EH (cell line): ENCODE data around the gene WIZ.

Experiments
- DNase-seq: peaks from one replicate; pipeline ENCODE4 v3.0.0-alpha.2; 2015; ENCODE audit warnings: low read depth

The WIZ gene

DNA sequence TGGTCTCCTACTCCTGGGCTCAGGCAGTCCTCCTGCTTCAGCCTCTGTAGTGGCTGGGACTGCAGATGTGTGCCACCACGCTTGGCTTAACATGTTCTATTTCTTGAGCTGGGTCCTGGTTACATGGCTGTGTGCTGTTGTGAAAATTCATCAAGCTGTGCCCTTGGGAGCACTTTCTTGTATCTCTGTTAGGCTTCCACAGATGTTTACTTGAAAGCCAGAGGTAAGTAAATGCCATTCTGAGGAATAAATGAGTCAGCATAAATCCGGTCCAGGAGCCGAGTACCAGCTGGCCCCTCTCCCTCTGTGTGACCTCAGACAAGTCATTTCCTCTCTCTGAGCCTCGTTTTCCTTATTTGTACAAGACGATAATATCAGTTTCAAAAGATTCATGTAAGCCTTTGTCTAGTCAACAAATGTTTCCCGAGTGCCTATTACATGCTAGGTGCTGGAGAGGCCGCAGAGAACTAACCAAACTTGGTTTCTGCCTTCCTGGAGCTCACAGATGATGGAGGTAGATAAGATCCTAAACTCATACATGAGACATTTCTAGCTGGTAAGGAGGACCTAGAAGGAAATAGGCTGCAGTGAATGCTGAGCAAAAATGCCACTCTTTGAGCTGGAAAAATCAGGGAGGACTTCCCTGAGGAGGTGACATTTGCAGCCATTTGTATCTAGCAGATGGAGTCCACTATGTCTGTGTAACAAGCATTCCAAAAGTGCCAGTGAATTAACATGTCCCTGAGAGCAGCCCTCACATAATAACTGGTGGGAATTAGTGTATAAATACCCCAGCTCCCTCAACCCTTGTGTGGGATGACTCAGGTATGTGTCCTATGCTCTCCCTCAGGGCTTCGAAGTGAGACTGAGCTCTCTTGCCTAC is 17.3 kb upstream of the WIZ start:
- DNase-seq, result peak; percentile 50

DNA sequence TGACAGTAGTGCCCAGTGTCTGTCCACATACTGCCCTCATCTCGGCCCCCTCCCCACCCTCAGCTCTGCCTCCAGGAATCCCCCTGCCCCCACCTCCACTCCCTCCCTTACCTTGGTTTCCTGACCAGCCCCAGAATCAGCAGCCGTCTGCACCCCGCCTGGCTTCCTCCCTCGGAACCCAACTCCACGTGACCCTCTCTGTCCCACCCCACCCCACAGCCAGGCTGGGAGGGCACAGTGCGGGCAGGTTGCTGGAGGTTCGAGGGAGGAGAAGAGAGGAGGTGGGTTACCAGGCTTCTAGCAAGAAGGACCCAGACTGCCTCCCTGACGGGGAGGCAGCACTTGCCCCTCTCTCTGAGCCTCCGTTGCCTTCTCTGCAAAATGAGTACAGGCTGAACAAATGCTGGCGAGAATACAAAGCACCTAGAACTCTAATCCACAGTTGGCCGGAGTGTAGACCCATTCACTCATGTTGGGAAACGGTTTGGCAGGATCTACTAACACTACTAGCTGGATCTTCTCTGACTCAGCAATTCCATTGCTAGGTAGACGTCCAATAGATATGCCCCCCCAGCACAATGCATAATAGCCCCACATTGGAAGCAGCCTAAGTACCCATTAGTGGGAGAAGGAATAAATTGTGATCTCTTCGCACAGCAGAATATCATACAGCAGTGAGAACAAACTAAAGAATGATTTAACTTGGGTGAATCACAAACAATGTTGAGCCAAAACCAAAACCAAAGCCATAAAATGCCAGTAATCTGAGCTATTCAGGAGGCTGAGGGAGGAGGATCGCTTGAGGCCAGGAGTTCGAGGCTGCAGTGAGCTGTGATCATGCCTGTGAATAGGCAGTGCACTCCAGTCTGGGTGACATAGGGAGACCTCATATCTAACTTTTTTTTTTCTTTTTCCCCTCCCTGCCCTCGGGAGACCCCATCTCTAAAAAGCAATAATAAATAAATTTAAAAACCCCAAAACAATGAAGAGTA is 14.9 kb upstream of the WIZ start, which contains the start of gene RASAL3:
Gene RASAL3 (minus strand): TSS at position 151 of the 992 bp plus-strand sequence. CDS start 186 bp downstream, outside the sequence.
- DNase-seq, result no peak

GRCh38 chr19:15463861-15464371 is 14.2 kb upstream of the WIZ start:
- DNase-seq, result no peak

- DNase-seq, result no peak
Measured at GRCh38 chr19:15461694-15462093, 11.9 kb upstream of the WIZ start.

DNA sequence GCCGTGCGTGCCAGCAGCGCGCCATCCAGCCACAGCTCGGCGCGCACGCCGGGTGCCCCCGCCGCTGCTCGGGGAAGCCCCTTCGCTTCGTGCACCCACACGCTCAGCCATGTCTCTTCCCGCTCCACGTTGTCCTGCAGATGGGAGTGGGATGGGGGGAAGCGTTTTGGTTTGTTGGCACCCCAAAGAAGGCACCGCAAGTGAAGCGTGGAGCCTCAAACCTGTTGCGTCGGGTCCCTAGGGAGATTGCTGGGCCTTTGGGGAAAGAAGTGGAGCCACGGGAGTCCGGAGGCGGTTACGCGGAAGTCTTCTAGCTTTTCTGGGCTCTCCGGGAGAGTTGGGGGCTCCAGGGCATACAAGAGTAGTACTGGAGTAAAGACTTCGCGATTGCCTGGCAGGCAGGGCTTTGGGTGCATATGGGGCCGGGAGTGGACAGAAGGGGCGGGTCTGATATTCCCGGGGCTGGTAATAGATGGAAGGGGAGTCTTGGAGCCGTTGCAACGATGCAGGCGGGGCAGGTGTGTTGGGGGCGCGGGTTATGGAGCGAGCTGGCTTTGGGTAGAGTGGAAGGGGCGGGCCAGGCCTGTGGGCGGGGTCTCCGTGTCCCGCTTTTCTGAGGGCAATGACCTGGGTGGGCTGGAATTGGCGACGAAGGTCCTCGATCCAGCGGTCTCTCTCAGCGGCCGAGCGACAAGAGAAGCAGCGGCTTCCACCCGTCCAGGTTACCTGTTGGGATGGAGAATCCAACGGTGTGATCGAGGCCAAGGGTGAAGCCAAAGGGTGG is 8.1 kb upstream of the WIZ start:
- no peak for DNase-seq

DNA sequence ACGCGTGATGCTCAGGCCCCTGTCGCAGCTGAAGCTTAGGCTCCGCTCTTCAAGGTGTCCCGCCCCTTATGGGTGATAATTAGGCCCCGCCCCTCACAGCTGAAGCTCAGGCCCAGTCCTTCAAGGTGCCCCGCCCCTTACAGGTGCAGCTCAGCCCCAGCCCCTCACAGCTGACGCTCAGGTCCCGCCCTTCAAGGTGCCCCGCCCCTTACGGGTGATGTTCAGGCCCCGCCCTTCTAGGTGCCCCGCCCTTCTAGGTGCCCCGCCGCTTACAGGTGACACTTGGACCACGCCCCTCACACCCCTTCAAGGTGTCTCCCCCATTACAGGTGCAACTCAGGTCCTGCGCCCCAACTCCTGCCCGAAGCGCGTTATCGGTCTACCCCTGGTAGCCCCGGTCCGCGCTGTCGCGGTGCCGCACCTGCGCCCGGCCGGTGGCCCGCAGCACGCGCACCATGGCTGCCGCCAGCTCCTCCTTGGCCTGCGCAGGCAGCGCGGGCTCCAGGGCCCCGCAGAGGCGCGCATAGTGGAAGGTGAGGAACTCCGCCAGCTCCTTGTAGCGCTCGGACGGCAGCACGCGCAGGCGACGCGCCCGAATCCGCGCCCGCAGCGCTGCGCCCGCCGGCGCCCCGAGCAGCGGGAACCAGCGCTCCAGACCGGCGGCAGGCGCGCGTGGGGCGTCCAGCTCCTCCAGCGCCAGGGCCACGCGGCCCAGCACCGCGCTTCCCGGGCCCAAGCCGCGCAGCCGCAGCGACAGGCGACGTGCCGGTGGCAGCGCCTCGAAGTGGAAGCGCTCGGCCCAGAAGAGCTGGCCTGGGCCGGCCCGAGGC is 7.3 kb upstream of the WIZ start:
- DNase-seq, result no peak

DNA sequence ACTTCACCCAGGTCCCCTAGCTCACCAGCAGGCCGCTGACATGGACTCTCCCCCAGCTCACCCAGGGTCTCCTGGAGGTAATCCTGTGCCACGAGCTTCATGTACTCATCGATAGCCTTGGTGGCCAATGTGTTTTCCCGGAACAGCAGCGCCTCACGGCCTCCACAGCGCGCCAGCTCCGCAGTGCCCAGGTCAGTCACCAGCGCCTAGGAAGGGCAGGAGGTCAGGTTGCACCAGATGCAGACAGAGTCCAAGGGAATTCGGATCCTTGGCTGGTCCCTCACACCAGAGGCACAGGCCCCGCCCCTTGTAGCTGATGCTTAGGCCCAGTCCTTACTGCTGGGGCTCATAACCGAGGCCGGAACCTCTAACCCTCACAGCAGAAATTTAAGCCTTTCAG is 6.7 kb upstream of the WIZ start:
- DNase-seq, result no peak

GRCh38 chr19:15455996-15456395 is 6.2 kb upstream of the WIZ start:
- DNase-seq, result no peak

- DNase-seq, result no peak
Measured at GRCh38 chr19:15453906-15454860, 4.4 kb upstream of the WIZ start.

DNA sequence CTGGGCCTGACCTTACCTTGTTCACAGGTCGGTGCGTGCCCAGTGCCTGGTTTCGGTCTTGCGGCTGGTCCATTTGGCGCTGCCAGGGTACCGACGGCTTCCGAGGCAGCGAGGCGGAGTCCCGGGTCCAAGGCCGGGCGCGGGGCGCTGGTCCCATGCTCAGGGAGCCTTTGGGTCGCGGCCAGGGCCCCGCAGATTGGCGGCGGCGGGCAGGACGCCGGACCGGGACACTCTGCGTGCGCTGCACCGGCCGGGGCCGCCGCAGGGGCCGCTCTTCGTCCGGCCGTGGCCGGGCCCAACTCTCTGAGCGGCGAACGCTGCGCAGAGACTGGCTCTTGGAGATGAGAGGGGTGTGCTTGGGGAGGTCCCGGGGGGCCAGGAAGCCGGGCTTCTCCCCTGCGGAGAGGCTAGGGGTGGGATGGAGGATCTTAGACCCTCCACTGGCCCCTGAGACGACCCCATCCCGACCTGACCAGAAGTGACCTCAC is 3.4 kb upstream of the WIZ start:
- no peak for DNase-seq

GRCh38 chr19:15452111-15453047 is 2.6 kb upstream of the WIZ start:
- DNase-seq, result peak; percentile 85

GRCh38 chr19:15450528-15450890 is 753 bp upstream of the WIZ start:
- no peak for DNase-seq

DNA sequence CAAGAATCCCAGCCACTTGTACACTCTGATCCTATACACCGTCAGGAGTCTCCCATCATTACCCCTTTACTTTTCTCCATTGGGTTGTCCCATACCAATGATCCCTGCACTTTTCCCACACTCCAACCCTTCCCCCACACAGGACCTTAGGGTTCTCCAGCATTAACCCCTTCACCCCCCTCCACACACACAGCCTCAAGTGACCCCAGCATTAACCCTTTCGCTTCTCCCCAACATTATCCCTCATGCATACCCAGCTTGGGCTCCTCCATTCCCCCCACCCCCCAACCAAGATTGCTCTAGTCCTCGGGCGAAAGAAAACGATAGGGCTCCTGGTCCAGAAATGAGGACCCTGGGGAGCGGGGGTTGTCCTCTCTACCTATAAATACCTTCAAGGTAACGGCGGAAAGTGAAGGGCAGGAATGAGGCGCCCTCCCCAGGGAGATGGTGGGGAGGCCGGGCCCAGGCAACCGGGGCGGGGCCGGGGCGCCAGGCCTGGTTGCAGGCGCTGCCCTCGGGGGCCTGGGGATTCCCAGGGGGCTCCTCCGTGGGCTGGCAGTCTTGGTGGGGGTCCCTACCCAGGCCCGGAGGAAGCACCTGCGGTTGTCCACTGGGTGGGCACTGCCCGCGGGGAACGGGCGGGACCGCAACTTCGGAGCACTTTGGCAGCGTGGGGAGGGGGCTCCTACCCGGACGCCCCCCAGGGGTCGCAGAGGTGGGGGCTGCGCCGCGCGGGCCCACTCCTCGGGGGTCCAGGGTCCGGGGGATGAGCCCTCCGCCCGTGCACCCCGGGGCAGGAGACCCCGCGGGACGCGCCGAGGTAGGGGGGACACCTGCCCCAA is 757 bp downstream of the WIZ start:
- DNase-seq, result peak; percentile 44

DNA sequence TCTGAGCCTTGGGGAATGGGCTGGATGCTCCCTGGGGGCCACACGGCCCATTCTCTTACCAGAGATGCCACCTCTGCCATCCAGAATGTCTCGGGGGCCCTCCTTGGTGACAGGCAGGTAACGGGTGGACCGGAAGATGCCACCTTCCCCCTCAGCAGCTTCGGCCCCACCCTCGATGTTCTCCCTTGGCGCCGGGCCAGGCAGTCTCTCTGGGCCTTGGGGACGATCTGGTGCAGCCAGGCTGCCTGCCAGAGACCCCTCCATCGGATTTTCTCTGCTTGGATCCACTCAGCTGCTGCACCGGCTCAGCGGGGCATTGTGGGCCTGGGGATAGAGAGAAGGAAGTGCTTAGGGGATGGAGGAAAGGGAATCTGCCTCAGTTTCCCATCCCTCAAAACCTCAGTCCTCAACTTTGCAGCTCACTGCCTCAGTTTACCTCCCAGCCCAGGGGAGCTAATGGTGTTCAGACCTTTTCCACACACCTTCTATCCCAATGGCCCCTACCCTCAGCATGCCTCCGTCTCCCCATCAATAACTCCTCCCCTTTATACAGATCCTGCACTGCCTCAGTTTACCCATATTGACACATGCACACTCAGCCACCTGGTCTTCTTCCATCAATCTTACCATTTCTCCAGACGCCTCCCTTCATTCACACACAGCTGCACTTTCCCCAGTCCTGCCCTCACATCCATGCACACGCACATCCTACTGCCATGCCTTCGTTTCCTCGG is 1.5 kb downstream of the WIZ start:
- no peak for DNase-seq

DNA sequence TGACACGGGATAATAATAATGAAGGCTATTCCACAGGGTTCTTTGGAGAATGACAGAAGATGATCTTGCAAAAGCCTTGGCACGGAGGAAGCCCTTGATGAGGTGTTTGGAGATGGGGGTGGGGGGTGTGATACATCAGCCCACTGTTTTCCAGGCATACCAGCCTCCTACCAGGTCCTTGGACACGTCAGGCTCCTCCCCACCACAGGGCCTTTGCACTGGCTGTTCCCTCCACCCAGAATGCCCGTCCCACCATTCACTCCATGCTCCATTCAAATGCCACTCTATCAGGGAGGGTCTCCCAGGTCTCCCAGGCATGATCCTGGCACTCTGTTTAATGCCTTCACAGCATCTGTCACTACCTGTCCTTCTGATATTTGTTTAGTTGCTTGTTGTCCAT is 2.7 kb downstream of the WIZ start:
- DNase-seq, result no peak

DNA sequence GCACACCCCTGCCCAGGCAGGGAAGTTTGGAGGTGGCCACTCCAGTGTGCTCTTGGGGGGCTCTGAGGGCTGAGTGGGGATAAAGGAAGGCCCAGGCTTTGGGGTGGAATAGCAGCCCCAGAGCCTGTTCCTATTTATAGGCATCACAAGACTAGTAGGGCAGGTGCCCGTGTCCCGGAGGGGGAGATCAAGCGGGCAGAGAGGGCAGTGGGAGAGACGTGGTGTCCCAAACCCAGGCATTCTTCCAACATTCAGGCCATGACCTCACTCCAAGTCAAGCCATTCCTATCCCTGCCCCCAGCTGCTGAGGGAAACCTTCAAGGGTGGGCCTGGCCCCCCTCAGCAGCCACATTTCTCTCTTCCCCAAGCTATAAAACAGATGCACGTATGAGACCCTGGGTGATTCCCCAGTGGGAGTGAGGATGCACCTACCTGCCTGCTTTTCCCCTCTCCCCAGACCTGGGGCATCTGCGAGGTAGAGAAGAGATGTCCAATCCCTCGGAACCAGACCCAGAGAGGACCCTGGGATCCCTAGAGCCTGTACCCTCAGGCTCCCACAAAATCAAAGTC is 3.9 kb downstream of the WIZ start:
- DNase-seq, result no peak
